ENCODE data around the gene METTL1. TPM values are rescaled to one million over a fixed set of nuclear protein-coding genes. Genes with fewer than 3 reads are reported as not detected.
A peak's percentile ranks its signal among the peaks of the same experiment; 100 is the strongest.

Gene METTL1
- total and polyA plus RNA-seq, 2 donors (not counting 1 experiment from before 2014, with no cell fraction given) = 9.1 to 9.2 TPM

GRCh38 chr12:57755454-57756372 is 16.2 kb downstream of the METTL1 start:
- peaks cover 69% of the 10 kb centered on the region for H3K4me1 Mint-ChIP-seq
- Histone ChIP-seq H3K4me2 (replicated peaks; ENCODE audit: low read depth, low read length, poor library complexity, severe bottlenecking) (peak overlapping the region; percentile 90), H2AFZ (ENCODE audit: insufficient read depth, low read depth, low read length, poor library complexity, severe bottlenecking) (peak overlapping the region; percentile 55), H3K9ac (ENCODE audit: low read length) (peak overlapping the region; percentile 80), H3K27me3 (replicated peaks in 1 of 4; ENCODE audit: control extremely low read depth in 1 of 4, control insufficient read depth in 3 of 4, insufficient read depth in 4 of 4, low read length in 3 of 4) (no peaks in the 10 kb centered on the region), H3K9me3 (ENCODE audit: control extremely low read depth in 1 of 3, control insufficient read depth in 2 of 3, insufficient read depth in 1 of 3, low read length in 2 of 3) (no peaks in the 10 kb centered on the region), H3K4me1 (ENCODE audit: control insufficient read depth in 2 of 2, insufficient read depth in 2 of 2, low read length in 2 of 2) (peaks cover 44 to 65% of the 10 kb centered on the region in 2 donors), H3K4me3 (ENCODE audit: control extremely low read depth in 1 of 5, extremely low read depth in 1 of 5, insufficient read depth in 1 of 5, low read depth in 2 of 5, low read length in 4 of 5) (peak overlapping the region; percentile 67 to 87 (median 85)), H3K36me3 (replicated peaks in 1 of 2; ENCODE audit: control extremely low read depth in 1 of 2, control insufficient read depth in 1 of 2, extremely low read depth in 1 of 2, insufficient read depth in 2 of 2, low read length in 1 of 2) (peaks cover 1 to 34% of the 10 kb centered on the region in 2 experiments), H3K79me2 (ENCODE audit: control insufficient read depth, insufficient read depth, low read length) (peaks cover 48% of the 10 kb centered on the region), H4K20me1 (ENCODE audit: control insufficient read depth, insufficient read depth, low read length, poor library complexity, severe bottlenecking) (peaks cover 47% of the 10 kb centered on the region), H3K27ac (ENCODE audit: low read length in 2 of 2) (peak overlapping the region; percentile 78 to 90)
- intact Hi-C loops (cut with micrococcal nuclease) = loop anchor here (1.0 to 10.0 kb wide), 8 partner anchors 10 to 671 kb away; partner anchors contain the start of genes CTDSP2, GLI1, INHBE and MARS1
- TF ChIP-seq EZH2 (IDR thresholded peaks at IDR 0.05; ENCODE audit: borderline replicate concordance, insufficient read depth, low read depth, low read length, poor library complexity, severe bottlenecking) = no peak
- no peak for TF ChIP-seq CTCF (IDR thresholded peaks at IDR 0.05)
- peak overlapping the region; percentile 95 for H3K27ac Mint-ChIP-seq
- ATAC-seq (ENCODE audit: low read depth) (peak; percentile 6), DNase-seq (peak; percentile 76)
- H3K27me3 Mint-ChIP-seq = no peaks in the 10 kb centered on the region
- WGBS (ENCODE audit: insufficient coverage) = under 1% methylated on average over 63 of the region's 76 CpGs
- CTCF ChIA-PET = interaction anchor here (0.8 to 2.6 kb wide), 20 partner anchors 7 to 149 kb away, joined by 3 to 37 read pairs (median 5); partner anchors contain the start of genes CYP27B1, EEF1AKMT3, METTL1 and TSFM
- no peaks in the 10 kb centered on the region for H3K9me3 Mint-ChIP-seq (ENCODE audit: insufficient read depth)
- H3K4me3 Mint-ChIP-seq = peak overlapping the region; percentile 94
- POLR2A ChIA-PET = interaction anchor here (0.8 to 1.4 kb wide), 6 partner anchors 10 to 185 kb away, joined by 3 to 7 read pairs (median 4); partner anchors contain the start of genes ATP23, CTDSP2, OS9 and TSPAN31
